Measurements from ENCODE around the gene COL23A1. TPM values are rescaled to one million over a fixed set of nuclear protein-coding genes. Genes with fewer than 3 reads are reported as not detected.

The COL23A1 gene
- total and polyA plus RNA-seq, 2 of the 13 experiments (the other 11 are each of a cell fraction or from before 2014, with no cell fraction given), result not detected

DNA sequence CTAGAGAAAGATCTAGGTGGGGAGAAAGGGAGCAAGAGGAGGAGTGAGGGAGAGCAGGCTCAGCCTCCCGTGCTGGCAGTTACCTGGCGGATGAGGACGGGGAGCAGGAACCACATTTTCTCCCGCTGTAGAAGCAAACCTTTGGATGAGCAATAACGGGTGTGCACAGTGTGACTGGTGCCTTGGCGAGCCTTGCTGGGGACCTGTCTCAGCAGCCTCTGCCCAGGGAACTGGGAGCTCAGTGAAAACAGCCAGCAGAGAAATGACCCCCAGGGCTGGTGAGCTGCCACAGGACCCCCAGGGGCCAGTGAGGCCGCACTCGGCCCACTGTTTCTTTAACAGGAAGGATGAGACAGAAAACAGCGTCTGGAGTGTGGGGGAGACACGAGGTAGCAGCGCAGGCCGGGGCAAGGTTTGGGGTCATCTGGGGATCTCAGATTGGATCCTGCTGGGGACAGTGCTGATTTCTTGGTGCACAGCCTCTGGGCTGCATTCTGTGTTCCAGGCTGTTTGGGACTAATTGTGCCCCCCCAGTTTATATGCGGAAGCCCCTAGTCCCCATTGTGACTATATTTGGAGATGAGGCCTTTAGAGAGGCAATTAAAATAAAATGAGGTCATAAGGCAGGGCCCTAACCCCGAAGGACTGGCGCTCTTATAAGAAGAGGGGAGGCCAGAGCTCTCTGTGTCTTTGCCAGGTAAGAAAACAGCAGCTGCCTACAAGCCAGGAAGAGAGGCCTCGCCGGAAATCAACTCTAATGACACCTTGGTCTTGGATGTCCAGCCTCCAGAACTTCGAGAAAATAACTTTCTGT, 238.8 kb downstream of the COL23A1 start:
- FAIRE-seq (no peak), ATAC-seq (no peak), DNase-seq (ENCODE audit: low spot score) (no peak)
- 38% methylated on average over 14 of the region's 18 CpGs for WGBS (ENCODE audit: low lambda C conversion rate)
- POLR2A ChIA-PET, result no interaction called here
- Histone ChIP-seq H3K4me2 (ENCODE audit: low read depth, low read length) (no peak overlapping the region), H3K4me1 (ENCODE audit: insufficient read depth, low read length) (no peaks in the 10 kb centered on the region), H3K79me2 (ENCODE audit: insufficient read depth, low read length) (no peaks in the 10 kb centered on the region), H2AFZ (ENCODE audit: low read length) (no peak overlapping the region), H3K9me3 (ENCODE audit: low read length) (no peaks in the 10 kb centered on the region), H4K20me1 (ENCODE audit: insufficient read depth, low read length) (no peaks in the 10 kb centered on the region), H3K27ac (ENCODE audit: extremely low read length, insufficient read depth, low read length) (no peak overlapping the region), H3K27me3 (ENCODE audit: control insufficient read depth in 1 of 2, insufficient read depth in 2 of 2, low read length in 2 of 2) (peaks cover 1 to 23% of the 10 kb centered on the region in 2 experiments; a peak in 3 of 5 replicates), H3K4me3 (replicated peaks in 1 of 3; ENCODE audit: insufficient read depth in 1 of 3, low read depth in 2 of 3, low read length in 3 of 3) (no peak overlapping the region), H3K36me3 (replicated peaks in 1 of 2; ENCODE audit: control insufficient read depth in 1 of 2, insufficient read depth in 2 of 2, low read length in 2 of 2) (no peaks in the 10 kb centered on the region), H3K9ac (ENCODE audit: insufficient read depth, low read depth, low read length) (no peak overlapping the region)
- TF ChIP-seq MEF2D (CRISPR knock-in tag; IDR thresholded peaks at IDR 0.05) (no peak), ZFYVE20 (CRISPR knock-in tag; IDR thresholded peaks at IDR 0.05; ENCODE audit: borderline replicate concordance, low read depth) (no peak), MAFF (IDR thresholded peaks at IDR 0.05; ENCODE audit: low read depth, low read length) (no peak), ZNF232 (CRISPR knock-in tag; IDR thresholded peaks at IDR 0.05; ENCODE audit: borderline replicate concordance) (no peak), ZNF180 (CRISPR knock-in tag; IDR thresholded peaks at IDR 0.05; ENCODE audit: borderline replicate concordance, low read depth) (no peak)
- TF ChIP-seq, protein P1, sequence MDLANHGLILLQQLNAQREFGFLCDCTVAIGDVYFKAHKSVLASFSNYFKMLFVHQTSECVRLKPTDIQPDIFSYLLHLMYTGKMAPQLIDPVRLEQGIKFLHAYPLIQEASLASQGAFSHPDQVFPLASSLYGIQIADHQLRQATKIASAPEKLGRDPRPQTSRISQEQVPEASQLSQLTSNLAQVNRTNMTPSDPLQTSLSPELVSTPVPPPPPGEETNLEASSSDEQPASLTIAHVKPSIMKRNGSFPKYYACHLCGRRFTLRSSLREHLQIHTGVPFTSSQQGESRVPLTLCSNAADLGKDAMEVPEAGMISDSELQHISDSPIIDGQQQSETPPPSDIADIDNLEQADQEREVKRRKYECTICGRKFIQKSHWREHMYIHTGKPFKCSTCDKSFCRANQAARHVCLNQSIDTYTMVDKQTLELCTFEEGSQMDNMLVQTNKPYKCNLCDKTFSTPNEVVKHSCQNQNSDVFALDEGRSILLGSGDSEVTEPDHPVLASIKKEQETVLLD (CRISPR knock-in tag; IDR thresholded peaks at IDR 0.05; ENCODE audit: low read depth), result no peak
- TF ChIP-seq, protein P2, sequence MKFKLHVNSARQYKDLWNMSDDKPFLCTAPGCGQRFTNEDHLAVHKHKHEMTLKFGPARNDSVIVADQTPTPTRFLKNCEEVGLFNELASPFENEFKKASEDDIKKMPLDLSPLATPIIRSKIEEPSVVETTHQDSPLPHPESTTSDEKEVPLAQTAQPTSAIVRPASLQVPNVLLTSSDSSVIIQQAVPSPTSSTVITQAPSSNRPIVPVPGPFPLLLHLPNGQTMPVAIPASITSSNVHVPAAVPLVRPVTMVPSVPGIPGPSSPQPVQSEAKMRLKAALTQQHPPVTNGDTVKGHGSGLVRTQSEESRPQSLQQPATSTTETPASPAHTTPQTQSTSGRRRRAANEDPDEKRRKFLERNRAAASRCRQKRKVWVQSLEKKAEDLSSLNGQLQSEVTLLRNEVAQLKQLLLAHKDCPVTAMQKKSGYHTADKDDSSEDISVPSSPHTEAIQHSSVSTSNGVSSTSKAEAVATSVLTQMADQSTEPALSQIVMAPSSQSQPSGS (CRISPR knock-in tag; IDR thresholded peaks at IDR 0.05), result no peak
- in situ Hi-C loops (cut with HindIII; ENCODE audit: extremely low pct_ligation_motif_present, low pct_unique_long_range_greater_than_20kb) (no loop called here), intact Hi-C loops (cut with micrococcal nuclease; ENCODE audit: unreplicated experiment) (no loop called here)
- CTCF ChIA-PET (ENCODE audit: low intra/inter-chr PET ratio, low total read pairs), result no interaction called here
- no TSS peak for BruUV-seq (replicated peaks)
